SIG-M5 treated with dmso at 0.1 percent for 504 hours (cell line): ENCODE measurements around the gene CARMIL1.

Experiments used
- DNase-seq: peaks from one replicate; lab custom pipeline; 2025; ENCODE audit not compliant: unreplicated experiment; lab: John Stamatoyannopoulos, UW

CARMIL1 gene

GRCh38 chr6:25599516-25600085 is 320.4 kb downstream of the CARMIL1 start:
- DNase-seq, result no peak

- peak; percentile 49 for DNase-seq
These were observed 322.9 kb downstream of the CARMIL1 start for GRCh38 chr6:25601800-25602673.

DNA sequence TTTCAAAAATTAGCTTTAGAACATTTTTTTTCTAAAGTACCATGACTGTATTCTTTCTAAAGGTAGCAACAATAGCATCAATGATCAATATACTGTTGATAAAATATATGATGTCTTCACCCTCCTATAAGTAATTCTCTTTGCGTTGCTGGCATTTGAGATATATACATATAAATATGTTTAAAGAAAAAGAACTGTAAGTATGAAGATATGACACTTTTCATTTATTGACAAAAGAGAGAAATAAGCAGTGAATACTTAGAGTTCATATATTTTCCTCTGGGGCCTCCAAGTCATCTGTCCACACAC is 323.5 kb downstream of the CARMIL1 start:
- DNase-seq, result no peak

DNA sequence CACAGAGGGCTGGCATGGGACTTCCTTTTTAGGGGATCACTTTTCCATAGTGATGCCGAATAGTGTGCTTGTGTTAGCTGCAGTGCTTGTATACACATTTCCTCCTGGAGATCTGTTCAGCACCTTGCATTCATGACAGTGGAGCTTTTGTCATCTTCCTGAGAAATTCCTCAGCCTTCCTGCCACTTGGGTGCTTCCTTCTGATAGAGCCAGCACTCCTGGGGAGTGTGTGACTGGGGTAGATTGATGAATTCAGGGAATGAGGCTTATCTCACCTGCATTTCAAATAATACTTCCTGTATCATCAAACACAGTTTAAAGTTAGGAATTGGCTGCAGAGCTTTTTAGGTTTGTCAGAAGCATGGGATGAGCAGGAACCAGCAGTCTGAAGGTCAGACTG is 324.1 kb downstream of the CARMIL1 start:
- DNase-seq, result no peak

GRCh38 chr6:25606151-25606550 is 327.0 kb downstream of the CARMIL1 start:
- no peak for DNase-seq

DNA sequence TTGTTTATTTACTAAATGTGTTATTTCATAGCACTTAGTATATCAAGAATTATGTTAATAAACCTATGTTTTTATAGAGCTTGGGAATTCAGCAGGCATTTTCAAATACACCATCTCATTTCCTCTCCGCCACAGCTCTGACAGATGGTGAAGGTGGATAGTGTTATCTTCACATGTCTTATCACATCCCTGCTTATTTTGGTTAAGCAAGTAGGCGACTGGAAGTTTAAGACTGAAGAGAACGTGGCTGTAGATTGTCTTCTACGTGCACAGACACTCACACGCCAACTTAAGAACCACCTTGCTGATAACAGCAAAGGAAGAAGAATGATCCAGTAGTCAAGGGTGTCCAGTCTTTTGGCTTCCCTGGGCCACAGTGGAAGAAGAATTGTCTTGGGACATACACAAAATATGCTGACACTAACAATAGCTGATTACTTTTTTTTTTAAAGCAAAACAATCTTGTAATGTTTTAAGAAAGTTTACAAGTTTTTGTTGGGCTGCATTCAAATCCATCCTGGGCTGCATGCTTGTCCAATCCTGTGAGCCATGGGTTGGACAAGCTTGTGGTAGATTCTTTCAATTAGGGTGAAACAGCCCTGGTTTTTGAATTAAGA is 329.5 kb downstream of the CARMIL1 start:
- DNase-seq, result no peak

DNA sequence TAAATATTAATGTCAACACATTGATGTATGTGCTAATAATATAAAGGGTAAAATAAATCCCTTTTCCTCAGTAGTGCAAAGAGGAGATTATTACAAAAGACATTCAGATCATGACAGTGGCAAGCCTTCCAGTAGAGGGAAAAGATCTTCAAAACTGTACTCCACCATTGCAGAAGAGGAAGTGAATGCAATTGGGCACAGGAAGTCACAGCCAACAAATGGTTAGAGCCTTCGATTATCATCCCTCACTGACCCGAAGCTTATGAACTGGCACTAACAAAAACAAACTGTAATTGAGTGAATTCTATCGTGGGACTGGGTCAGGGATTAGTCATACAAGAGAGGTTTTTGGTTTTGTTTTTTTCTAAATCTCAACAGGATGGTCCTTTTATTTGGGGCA is 333.5 kb downstream of the CARMIL1 start:
- peak; percentile 16 for DNase-seq

DNA sequence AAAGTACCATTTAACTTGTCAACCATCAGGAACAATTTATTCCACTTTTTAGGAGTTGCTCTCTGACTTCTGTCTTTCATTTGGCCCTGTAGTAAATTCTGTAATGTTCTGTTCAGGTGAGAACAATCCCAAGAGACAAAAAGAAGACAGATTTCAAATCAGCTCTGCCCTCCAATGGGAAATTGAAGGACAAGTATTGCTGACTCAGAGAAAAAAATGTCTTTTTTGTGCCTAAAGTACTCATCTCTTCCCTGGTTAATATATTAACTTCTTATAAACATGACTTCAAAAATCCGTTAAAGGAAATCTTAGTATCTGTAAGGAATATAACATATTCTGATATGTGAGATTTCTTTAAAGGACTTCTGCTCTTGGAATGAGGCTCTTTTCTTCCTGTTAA is 334.2 kb downstream of the CARMIL1 start:
- DNase-seq, result no peak

DNA sequence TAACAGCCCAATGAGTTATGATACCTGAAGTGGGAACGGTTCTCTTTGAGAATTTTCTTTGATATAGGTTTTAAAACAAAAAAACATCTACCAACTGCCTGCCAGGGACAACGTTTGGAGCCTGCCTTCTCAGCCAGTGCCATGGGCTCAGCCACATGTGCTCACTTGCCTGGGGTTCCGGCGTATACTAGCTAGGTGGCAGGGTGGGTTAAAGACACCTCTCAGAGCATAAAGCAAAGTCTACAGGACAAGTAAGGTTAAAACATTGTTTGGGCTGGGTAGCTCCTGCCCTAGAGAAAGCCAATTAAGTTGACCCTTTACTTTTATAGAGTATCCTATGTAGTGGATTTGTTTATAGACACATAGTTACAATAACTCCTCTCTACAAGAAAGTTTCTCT is 334.9 kb downstream of the CARMIL1 start:
- no peak for DNase-seq

DNA sequence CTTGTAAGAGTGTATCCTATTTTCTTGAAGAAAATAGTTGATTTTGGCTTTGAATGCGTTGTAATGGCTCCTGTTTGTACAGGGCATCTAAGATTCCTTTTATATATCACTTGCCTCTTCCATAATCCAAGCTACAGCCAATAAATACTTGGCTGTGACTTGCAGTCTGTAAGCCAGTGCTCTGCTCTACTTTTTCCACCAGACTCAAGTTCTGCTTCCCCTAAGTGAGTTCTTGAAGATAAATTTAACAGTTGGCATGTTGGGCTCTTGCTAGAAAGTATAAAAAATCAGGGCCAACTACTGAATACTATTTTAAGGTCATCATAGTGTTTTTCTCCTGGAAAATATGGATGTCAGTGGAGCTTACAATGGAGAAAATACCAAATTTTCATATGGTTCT is 336.3 kb downstream of the CARMIL1 start:
- no peak for DNase-seq

DNA sequence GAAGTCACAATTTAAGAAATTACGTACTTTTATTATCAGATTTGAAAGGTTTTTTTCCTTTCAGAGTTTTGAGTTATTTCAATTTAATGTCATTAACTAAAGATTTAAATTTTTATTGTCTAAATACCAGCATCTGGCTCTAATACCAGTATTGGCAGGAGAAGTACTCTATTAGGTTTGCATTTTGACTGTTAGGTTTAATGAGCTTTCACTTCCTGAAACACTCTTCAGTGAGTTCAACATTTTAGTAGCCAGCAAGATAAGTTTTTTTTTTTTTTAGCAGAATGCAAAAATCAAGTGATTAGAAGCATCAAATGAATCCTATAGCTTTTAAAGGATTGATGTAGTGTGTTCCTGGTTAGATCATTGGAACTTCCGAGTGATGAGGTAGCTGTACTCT is 338.8 kb downstream of the CARMIL1 start:
- DNase-seq, result peak; percentile 66

- DNase-seq, result peak; percentile 48
These were observed 340.0 kb downstream of the CARMIL1 start for GRCh38 chr6:25619217-25619616.

DNA sequence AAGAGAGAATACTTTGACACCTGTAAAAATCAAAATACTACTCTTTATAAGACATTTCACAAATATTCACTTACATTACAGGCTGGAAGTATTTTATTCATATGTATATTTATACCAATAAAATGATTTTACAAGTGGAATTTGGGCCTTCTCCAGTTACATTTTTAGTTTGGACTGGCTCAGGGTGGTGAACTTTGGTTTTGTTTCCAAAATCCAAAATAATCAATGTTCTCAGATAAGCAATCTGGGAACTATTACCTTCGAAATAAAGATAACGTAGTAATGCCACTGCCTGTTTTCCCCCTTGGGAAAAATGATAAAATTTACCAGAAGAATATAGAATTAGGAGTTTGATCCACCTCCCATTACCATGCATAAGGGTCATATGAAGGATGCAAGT is 341.2 kb downstream of the CARMIL1 start:
- no peak for DNase-seq

GRCh38 chr6:25623065-25623464 is 343.9 kb downstream of the CARMIL1 start:
- no peak for DNase-seq

- no peak for DNase-seq
These were observed 344.7 kb downstream of the CARMIL1 start for GRCh38 chr6:25623879-25624278.

DNA sequence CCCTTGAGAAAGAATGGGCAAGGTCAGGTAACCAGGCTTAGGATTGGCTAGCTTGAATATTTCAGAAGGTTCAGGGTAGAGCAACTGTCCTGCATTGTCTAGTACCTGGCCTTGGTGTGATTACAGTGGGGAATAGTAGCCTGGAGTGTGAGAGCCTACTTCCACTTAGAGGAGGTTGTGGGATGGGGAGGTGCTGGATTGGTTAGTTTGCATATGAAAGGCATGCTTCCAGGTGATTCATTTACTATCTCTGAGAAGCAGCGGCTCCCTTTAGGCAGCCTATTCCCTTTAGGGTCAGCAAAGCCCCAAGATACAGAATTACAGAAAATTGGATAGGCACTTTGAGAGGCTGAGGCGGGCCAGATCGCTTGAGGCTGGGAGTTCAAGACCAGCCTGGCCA is 347.8 kb downstream of the CARMIL1 start:
- no peak for DNase-seq

- DNase-seq, result no peak
These were observed 349.5 kb downstream of the CARMIL1 start for GRCh38 chr6:25628471-25629197.

DNA sequence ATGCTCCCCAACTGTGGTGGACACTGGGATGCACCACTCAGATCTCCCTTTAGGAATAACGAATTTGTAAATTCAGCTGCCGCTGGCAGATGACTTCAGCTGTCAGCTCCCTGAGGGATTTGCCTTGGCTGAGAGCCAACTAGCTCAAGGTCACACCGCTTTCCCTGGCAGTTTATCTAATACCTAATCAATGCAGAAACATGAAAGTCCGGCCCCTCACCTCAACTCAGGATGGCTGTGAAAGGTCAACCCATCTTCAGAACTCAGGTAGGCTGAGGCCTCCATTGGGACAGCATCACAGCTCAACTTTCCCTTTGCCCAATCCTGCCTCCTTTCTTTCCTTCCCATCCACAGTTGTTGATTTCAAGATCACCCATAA is 350.0 kb downstream of the CARMIL1 start:
- DNase-seq, result no peak

DNA sequence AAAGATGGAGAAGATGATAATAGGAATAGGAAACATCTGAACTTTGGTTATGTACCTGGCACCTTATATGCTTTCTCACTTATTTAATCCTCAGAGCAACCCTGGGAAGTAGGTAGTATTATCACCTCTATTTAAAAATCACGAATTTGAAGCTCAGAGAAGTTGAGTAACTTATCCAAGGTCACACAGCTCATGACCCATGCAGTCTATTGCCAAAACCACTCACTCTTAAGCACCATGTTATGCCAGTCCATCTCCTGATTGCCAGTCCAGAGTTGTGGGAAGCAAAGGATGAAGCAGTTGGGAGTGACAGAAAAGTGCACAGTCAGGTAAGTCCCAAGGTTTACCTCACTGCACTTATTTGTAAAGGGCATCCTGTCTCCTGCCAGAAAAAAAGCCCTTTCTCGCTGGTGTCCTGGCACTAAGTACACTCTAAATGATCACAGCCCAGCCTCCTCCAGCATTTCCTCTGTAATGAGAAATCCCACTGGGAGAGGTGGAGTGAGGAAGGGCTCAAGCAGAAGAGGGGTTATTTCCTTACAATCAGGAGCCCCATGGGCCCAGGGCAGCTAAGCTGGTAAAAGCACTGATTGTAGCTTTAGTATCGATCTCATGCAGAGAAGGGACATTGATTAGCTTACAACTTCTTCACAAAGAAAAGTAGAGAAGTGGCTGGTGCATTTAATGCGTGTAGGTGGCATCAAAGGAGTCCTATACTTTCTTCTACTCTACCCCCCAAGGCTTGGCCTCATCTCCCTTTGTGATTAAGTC is 351.5 kb downstream of the CARMIL1 start:
- no peak for DNase-seq

GRCh38 chr6:25635886-25636317 is 356.7 kb downstream of the CARMIL1 start:
- DNase-seq, result no peak

GRCh38 chr6:25637211-25637610 is 358.0 kb downstream of the CARMIL1 start:
- no peak for DNase-seq
